Bronchus fibroblast of lung (primary cell): ENCODE data around the gene PPP4R3C. TPM values are rescaled to one million over a fixed set of nuclear protein-coding genes. Genes with fewer than 3 reads are reported as not detected.

ENCODE experiments used
- total RNA-seq: library from RNA; depleted of rRNA; stranded (reverse); fragments of >200 nt; gene quantifications from 2 replicates; pipeline ENCODE4 v1.2.3, GENCODE V29; 2015

Gene PPP4R3C
- not detected in 2 replicates for total RNA-seq

GRCh38 chrX:27463187-27463586 is at the start of gene PPP4R3C:
PPP4R3C (minus strand) TSS chrX:27463341; CDS start chrX:27463296, 45 bp downstream.

Other genes starting within 250 kb of the PPP4R3C start
- gene DCAF8L2, start 127.0 kb upstream of the PPP4R3C start, total RNA-seq = not detected in 2 replicates